Hepatocyte (in vitro differentiated cells): Measurements from ENCODE around the gene ISY1. TPM values are rescaled to one million over a fixed set of nuclear protein-coding genes. Genes with fewer than 3 reads are reported as not detected.
"Not testable (repeated sequence)": the region's sequence is repeated elsewhere in the genome, so short reads cannot be mapped to it uniquely, and the experiment has no call there.

Experiments used
- DNase-seq: peaks from one replicate; pipeline ENCODE4 v3.0.0-alpha.2; 2016; ENCODE audit warnings: low spot score
- H2AFZ ChIP-seq: fragments of 200-600 bp; sonication (generic); 2 replicates; pipeline ENCODE4 v1.6.0; 2016; ENCODE audit warnings: antibody characterized with exemption, mild to moderate bottlenecking
- H3K27ac ChIP-seq: fragments of 200-600 bp; sonication (generic); 2 replicates; pipeline ENCODE4 v1.5.1; 2016; ENCODE audit warnings: mild to moderate bottlenecking
- H3K27me3 ChIP-seq: fragments of 200-600 bp; sonication (generic); 2 replicates; pipeline ENCODE4 v1.6.1; 2016
- H3K36me3 ChIP-seq: fragments of 200-600 bp; sonication (generic); replicated peaks from 2 replicates; pipeline ENCODE4 v1.5.1; 2016; ENCODE audit warnings: low read depth; ENCODE audit not compliant: insufficient read depth
- H3K4me1 ChIP-seq: fragments of 200-600 bp; sonication (generic); 2 replicates; pipeline ENCODE4 v1.5.1; 2016; ENCODE audit warnings: mild to moderate bottlenecking, moderate library complexity; ENCODE audit not compliant: insufficient read depth
- H3K4me2 ChIP-seq: fragments of 200-600 bp; sonication (generic); 2 replicates; pipeline ENCODE4 v1.6.0; 2016
- H3K4me3 ChIP-seq: fragments of 200-600 bp; sonication (generic); 2 replicates; pipeline ENCODE4 v1.5.1; 2016; ENCODE audit warnings: mild to moderate bottlenecking
- H3K79me2 ChIP-seq: fragments of 200-600 bp; sonication (generic); 2 replicates; pipeline ENCODE4 v1.6.0; 2017; ENCODE audit warnings: mild to moderate bottlenecking
- H3K9me2 ChIP-seq: fragments of 200-600 bp; sonication (generic); replicated peaks from 2 replicates; pipeline ENCODE4 v1.6.0; 2017; ENCODE audit warnings: mild to moderate bottlenecking; ENCODE audit not compliant: insufficient read depth
- H3K9me3 ChIP-seq: fragments of 200-600 bp; sonication (generic); 2 replicates; pipeline ENCODE4 v1.5.1; 2016; ENCODE audit warnings: low read depth, mild to moderate bottlenecking
- H4K20me1 ChIP-seq: fragments of 200-600 bp; sonication (generic); 2 replicates; pipeline ENCODE4 v1.6.0; 2016; ENCODE audit warnings: mild to moderate bottlenecking; ENCODE audit not compliant: insufficient read depth, poor library complexity, severe bottlenecking
- CTCF ChIP-seq: fragments of 200-600 bp; sonication (generic); IDR thresholded peaks from 2 replicates; pipeline ENCODE4 v1.5.1; 2016; ENCODE audit warnings: antibody characterized with exemption, mild to moderate bottlenecking; ENCODE audit not compliant: poor library complexity
- EZH2 ChIP-seq: fragments of 200-600 bp; sonication (generic); IDR thresholded peaks from 2 replicates; pipeline ENCODE4 v1.6.1; 2016; ENCODE audit warnings: antibody characterized with exemption, mild to moderate bottlenecking, borderline replicate concordance
- EZH2phosphoT487 ChIP-seq: fragments of 200-600 bp; sonication (generic); IDR thresholded peaks from one replicate; pipeline ENCODE4 v1.6.1; 2018; ENCODE audit warnings: antibody characterized with exemption, mild to moderate bottlenecking, low read depth, moderate library complexity; ENCODE audit not compliant: unreplicated experiment, severe bottlenecking
- WGBS: methylation state at CpG from one replicate; pipeline ENCODE4 v1.1.6; 2016; ENCODE audit warnings: low lambda C conversion rate; ENCODE audit errors: missing lambda C conversion rate; 5-methylcytosine and 5-hydroxymethylcytosine counted together
- polyA plus RNA-seq: library from polyadenylated mRNA; unstranded; fragments of >200 nt; fragmentation: Nextera tagmentation; extraction: Ambion mirVana; gene quantifications from 2 replicates; pipeline ENCODE4 v1.2.1, GENCODE V29; 2016
- total RNA-seq: library from RNA; depleted of rRNA; stranded (reverse); fragments of >200 nt; gene quantifications from 2 replicates; pipeline ENCODE4 v1.2.3, GENCODE V29; 2014

The ISY1 gene
- total and polyA plus RNA-seq, 2 experiments from 2014 or later, result 20.1 to 35.8 TPM

DNA sequence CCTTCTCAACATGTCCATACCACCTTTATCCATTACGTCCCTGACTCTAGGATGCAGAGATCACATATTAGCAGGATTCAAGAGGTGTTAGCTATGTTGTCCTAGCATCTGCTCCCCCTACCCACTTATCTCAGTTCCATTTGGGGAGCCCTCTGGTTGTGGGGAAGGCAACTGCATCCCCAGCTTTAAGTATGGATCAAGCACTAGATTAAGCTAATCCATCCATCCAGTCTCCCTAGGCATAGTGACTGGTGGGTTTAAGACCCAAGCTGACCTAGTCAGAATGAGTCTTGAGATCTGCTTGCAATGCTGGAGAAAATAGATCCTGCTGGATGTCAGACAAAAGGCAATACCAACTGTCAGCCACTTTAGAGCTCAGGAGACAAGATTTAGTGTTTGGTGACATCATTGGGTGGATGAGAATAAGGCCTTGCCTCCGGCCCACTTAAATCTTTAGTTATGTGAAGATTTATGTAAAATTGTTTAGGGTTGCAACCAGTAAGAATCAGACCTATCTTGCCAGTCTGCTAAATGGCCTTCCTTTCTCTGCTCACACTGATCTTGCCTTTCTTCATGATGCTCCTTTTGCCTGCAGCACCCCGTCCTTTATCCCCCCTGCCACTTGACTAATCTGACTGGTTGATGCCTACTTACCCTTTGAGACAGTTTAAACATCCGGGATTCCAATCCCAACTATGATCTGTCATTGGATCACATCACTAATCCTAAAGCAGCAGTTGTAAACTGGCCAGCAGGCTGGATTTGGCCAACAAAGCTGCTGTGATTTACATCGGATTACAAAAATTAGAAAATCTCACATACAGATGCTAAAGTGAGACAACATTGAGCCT, 2.1 kb upstream of the ISY1 start:
- Histone ChIP-seq H3K4me2 (peak overlapping the region; percentile 91), H3K79me2 (peaks cover 28% of the 10 kb centered on the region), H3K9me3 (no peaks in the 10 kb centered on the region), H4K20me1 (no peaks in the 10 kb centered on the region), H3K4me1 (peaks cover 13% of the 10 kb centered on the region), H2AFZ (no peak overlapping the region), H3K27me3 (no peaks in the 10 kb centered on the region), H3K27ac (peak overlapping the region; percentile 98), H3K9me2 (no peaks in the 10 kb centered on the region), H3K36me3 (peaks cover 2% of the 10 kb centered on the region), H3K4me3 (no peak overlapping the region)
- 71% methylated on average over 5 of the region's 5 CpGs for WGBS
- TF ChIP-seq EZH2 (no peak), CTCF (no peak), EZH2phosphoT487 (no peak)
- no peak for DNase-seq

DNA sequence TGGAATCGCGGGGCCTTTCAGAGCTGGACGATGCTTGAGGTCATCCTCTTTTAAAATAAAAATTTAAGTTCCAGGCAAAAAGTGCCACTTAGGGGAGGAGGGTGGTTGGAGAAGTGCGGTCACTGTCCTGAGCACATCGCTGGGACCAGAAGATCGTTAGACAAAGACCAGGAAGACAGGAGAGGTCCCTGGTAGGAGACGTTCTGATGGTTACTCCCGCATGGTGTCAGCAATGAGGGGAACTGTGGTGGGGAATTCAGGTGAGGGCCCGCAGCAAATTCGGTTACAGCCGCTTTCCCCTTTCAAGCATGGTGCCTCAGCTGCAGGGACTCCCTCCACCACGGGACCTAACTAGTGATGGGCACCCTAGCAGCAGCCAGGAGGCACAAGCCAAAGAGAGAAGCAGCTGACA, 1.0 kb upstream of the ISY1 start:
- H2AFZ ChIP-seq, result peak overlapping the region; percentile 56
- H3K27ac ChIP-seq, result peak overlapping the region; percentile 98
- peaks cover 24% of the 10 kb centered on the region for H3K79me2 ChIP-seq
- no peaks in the 10 kb centered on the region for H4K20me1 ChIP-seq
- WGBS, result 10% methylated on average over 12 of the region's 12 CpGs
- peaks cover 13% of the 10 kb centered on the region for H3K4me1 ChIP-seq
- H3K4me3 ChIP-seq, result peak overlapping the region; percentile 51
- H3K9me3 ChIP-seq, result no peaks in the 10 kb centered on the region
- H3K36me3 ChIP-seq, result peaks cover 2% of the 10 kb centered on the region
- DNase-seq, result peak; percentile 39
- peak overlapping the region; percentile 91 for H3K4me2 ChIP-seq
- H3K9me2 ChIP-seq, result no peaks in the 10 kb centered on the region
- TF ChIP-seq EZH2 (no peak), CTCF (no peak), EZH2phosphoT487 (no peak)
- no peaks in the 10 kb centered on the region for H3K27me3 ChIP-seq

DNA sequence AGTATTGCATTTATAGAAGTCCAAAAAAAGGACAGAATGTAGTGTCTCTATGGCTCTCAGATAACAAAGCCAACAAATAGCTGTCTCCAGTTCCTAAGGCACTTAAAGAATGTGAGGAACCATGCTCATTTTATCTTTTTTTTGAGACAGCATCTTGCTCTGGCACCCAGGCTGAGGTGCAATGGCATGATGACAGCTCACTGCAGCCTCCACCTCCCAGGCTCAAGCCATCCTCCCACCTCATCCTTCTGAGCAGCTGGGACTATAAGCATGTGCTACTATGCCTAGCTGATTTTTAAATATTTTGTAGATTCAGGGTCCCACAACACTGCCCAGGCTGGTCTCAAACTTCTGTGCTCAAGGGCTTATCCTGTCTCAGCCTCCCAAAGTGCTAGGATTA, 16.1 kb downstream of the ISY1 start:
- no peaks in the 10 kb centered on the region for H3K36me3 ChIP-seq
- no peaks in the 10 kb centered on the region for H3K4me1 ChIP-seq

GRCh38 chr3:129141011-129141410, 19.9 kb downstream of the ISY1 start:
- not testable (repeated sequence) for H3K4me3 ChIP-seq, DNase-seq, H2AFZ ChIP-seq, H3K27me3 ChIP-seq, H3K9me2 ChIP-seq, H3K4me2 ChIP-seq, H3K36me3 ChIP-seq, H3K4me1 ChIP-seq, H3K9me3 ChIP-seq, H3K27ac ChIP-seq, H4K20me1 ChIP-seq, H3K79me2 ChIP-seq
- WGBS, result 98% methylated on average over 5 of the region's 5 CpGs

More for the DNA sequence above, 16.1 kb downstream of the ISY1 start:
- Histone ChIP-seq H4K20me1 (no peaks in the 10 kb centered on the region), H3K9me2 (no peaks in the 10 kb centered on the region), H3K4me3 (no peak overlapping the region), H3K9me3 (no peaks in the 10 kb centered on the region), H3K4me2 (no peak overlapping the region), H2AFZ (no peak overlapping the region), H3K79me2 (no peaks in the 10 kb centered on the region), H3K27ac (no peak overlapping the region), H3K27me3 (no peaks in the 10 kb centered on the region)
- DNase-seq, result no peak
- TF ChIP-seq EZH2phosphoT487, result no peak
- no peak for TF ChIP-seq CTCF
- no peak for TF ChIP-seq EZH2
